T-helper 1 cell treated with Interleukin-12 subunit alpha and Interleukin-12 subunit beta and Interleukin-4 antibody, amounts not matched to agents 30 μg/mL and 1 μg/mL, for 36 hours (primary cell): ENCODE results near the gene USF2.

Source experiments
- H3K27ac Mint-ChIP-seq: one replicate; pipeline ENCODE4 v1.8.0; 2021; ENCODE audit warnings: mild to moderate bottlenecking, mixed read lengths
- H3K27me3 Mint-ChIP-seq: one replicate; pipeline ENCODE4 v1.8.0; 2021; ENCODE audit warnings: low read depth, mixed read lengths
- H3K36me3 Mint-ChIP-seq: one replicate; pipeline ENCODE4 v1.8.0; 2021; ENCODE audit warnings: low read depth, mixed read lengths
- H3K4me1 Mint-ChIP-seq: one replicate; pipeline ENCODE4 v1.8.0; 2021; ENCODE audit warnings: low read depth, mixed read lengths
- H3K4me3 Mint-ChIP-seq: one replicate; pipeline ENCODE4 v1.8.0; 2021; ENCODE audit warnings: mild to moderate bottlenecking, moderate library complexity, mixed read lengths
- H3K9me3 Mint-ChIP-seq: one replicate; pipeline ENCODE4 v1.8.0; 2021; ENCODE audit warnings: mixed read lengths

The USF2 gene

DNA sequence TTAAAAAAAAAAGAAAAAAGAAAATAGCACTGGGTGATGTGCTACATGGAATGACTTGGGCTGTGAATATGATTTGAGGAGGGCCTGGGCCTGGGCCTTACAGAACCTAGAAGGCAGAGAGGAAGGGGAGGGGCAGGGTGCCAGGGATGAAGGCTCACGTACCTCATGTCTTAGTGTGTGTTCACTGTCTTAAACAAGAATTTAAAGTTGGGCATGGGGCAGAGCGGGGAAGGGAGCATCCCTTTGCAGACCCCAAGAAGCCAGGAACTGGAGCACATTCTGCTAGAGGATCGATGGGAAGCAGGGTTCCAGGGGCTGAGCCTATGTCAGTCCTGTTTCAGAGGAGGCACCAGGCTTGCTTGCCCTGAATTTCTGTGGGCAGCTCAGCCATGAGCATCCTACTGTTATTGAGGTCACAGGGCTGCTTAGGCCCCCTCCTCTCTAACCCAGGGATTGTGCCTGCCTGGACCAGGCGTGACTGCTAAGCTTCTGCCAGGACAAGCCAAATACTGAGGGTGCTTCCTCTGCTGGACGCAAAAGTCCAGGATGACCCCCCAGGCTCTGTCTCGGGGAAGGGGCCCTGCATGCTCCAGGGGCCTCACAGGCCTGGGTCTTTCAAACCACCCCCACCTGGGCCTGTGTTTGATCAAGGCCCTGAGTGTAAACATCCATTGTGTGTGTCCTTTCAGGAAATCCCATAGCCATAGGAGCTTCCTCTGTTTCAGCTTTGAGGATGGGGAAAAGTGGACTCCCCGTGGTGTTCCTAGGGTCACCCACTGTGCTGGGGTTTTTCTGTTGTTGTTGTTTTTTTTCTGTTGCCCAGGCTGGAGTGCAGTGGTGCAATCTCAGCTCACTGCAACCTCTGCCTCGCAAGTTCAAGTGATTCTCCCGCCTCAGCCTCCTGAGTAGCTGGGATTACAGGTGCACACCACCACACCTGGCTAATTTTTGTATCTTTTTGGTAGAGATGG lies 15.2 kb upstream of the USF2 start:
- H3K9me3 Mint-ChIP-seq: no peaks in the 10 kb centered on the region
- H3K27me3 Mint-ChIP-seq: peaks cover 17% of the 10 kb centered on the region
- H3K4me3 Mint-ChIP-seq: no peak overlapping the region
- peaks cover 7% of the 10 kb centered on the region for H3K4me1 Mint-ChIP-seq
- H3K27ac Mint-ChIP-seq: no peak overlapping the region
- H3K36me3 Mint-ChIP-seq: peaks cover 2% of the 10 kb centered on the region

DNA sequence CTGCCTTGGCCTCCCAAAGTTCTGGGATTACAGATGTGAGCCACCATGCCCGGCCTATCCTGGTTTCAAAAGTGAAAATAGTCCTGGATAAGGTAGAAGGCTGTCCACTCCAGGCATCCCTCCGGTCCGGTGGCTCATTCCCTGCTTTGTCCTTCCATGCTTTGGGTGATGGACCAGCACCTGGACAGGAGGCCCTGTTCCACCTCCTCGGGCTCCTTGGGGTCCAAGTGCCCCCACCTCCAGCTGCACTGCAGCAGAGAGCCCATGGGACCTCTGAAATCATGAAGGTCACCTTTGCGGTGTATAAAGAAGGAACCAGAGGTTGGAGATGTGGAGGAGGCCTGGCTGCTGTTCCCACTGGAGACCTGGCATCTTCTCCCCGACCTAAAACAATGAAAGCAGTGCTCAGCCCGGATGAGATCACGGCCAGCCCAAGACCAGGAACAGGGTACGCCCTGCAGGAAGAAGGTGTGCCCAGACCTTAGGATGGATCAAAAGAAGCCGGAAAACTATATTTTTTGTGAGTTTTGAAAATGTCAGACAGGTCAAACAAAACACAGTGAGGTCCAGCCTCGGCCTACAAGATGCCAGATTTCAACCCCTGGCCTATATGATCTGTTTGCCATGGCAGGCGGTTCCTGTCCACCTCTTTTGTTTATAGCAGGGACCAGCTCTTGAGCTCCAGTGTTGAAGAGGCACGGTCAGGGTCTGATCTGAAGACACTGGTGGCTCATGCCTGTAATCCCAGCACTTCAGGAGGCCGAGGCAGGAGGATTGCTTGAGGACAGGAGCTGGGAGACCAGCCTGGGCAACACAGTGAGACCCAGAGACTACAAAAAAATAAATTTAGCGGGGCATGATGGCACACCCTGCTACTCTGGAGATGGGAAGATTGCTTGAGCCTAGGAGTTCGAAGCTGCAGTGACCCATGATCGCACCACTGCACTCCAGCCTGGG lies 14.1 kb upstream of the USF2 start:
- peaks cover 2% of the 10 kb centered on the region for H3K36me3 Mint-ChIP-seq
- peaks cover 7% of the 10 kb centered on the region for H3K27me3 Mint-ChIP-seq
- peaks cover 2% of the 10 kb centered on the region for H3K4me1 Mint-ChIP-seq
- H3K9me3 Mint-ChIP-seq: no peaks in the 10 kb centered on the region
- H3K27ac Mint-ChIP-seq: no peak overlapping the region
- H3K4me3 Mint-ChIP-seq: no peak overlapping the region

DNA sequence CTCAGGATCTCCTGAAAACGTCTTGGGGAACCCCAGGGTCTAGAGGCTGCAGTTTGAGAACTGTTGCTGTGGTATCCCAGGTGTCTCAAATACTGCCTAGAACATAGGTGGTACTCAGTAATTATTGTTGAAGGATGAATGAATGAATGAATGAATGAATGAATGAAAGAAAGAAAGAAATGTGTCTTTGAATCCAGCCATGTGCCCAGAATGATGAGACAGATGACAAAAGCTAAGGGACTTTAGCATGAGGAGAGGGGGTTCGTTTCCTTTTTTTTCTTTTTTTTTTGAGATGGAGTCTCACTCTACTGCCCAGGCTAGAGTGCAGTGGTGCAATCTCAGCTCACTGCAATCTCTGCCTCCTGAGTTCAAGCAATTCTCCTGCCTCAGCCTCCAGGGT lies 12.2 kb upstream of the USF2 start:
- Mint-ChIP-seq H3K27me3 (no peaks in the 10 kb centered on the region), H3K36me3 (peaks cover 2% of the 10 kb centered on the region), H3K27ac (no peak overlapping the region), H3K9me3 (no peaks in the 10 kb centered on the region), H3K4me1 (peaks cover 1% of the 10 kb centered on the region), H3K4me3 (no peak overlapping the region)

DNA sequence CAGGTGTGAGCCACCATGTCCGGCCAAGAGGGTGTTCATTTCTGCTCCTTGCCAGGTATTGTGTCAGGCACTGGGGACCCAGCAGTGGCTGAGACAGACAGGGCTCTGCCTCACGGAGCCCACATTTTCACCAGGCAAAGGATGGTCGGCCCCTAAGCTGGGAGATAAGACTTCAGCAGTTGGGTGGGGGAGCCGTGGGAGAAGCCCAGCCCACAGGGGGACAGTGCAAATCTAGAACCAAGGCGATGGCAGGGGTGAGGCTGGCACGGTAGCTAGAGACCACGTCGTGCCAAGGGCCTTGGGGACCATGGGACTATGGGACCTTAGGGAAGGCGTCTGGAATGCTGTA lies 11.7 kb upstream of the USF2 start:
- no peaks in the 10 kb centered on the region for H3K27me3 Mint-ChIP-seq
- H3K27ac Mint-ChIP-seq: no peak overlapping the region
- no peaks in the 10 kb centered on the region for H3K9me3 Mint-ChIP-seq
- no peak overlapping the region for H3K4me3 Mint-ChIP-seq
- peaks cover 1% of the 10 kb centered on the region for H3K4me1 Mint-ChIP-seq
- H3K36me3 Mint-ChIP-seq: peaks cover 2% of the 10 kb centered on the region

DNA sequence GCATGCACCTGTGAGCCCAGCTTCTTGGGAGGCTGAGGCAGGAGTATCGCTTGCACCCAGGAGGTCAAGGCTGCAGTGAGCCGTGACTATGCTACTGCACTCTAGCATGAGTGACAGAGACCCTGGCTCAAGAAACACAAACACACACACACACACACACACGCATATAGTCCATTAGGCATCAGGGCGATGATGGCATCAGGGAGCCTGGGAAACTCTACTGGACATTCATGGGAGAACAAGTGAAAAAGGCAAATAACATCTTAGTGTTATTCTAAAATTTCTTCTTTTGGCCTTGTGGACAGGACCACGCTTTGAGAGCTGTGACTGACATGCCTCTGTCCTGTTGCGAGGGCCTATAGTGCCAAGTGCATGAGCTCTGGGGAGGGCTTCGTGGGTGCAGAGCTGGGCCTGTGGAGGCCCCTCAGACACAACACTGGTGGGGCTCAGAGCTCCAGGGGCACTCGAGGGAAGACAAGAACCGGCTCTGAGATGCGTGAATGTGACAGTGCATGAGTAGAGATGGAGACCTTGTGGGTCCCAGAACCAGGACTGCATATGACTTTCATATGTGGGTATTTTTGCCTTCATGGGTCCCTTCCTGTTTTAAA lies 8.0 kb upstream of the USF2 start:
- no peak overlapping the region for H3K27ac Mint-ChIP-seq
- H3K9me3 Mint-ChIP-seq: no peaks in the 10 kb centered on the region
- peaks cover 1% of the 10 kb centered on the region for H3K4me1 Mint-ChIP-seq
- H3K36me3 Mint-ChIP-seq: no peaks in the 10 kb centered on the region
- H3K4me3 Mint-ChIP-seq: no peak overlapping the region
- H3K27me3 Mint-ChIP-seq: no peaks in the 10 kb centered on the region

DNA sequence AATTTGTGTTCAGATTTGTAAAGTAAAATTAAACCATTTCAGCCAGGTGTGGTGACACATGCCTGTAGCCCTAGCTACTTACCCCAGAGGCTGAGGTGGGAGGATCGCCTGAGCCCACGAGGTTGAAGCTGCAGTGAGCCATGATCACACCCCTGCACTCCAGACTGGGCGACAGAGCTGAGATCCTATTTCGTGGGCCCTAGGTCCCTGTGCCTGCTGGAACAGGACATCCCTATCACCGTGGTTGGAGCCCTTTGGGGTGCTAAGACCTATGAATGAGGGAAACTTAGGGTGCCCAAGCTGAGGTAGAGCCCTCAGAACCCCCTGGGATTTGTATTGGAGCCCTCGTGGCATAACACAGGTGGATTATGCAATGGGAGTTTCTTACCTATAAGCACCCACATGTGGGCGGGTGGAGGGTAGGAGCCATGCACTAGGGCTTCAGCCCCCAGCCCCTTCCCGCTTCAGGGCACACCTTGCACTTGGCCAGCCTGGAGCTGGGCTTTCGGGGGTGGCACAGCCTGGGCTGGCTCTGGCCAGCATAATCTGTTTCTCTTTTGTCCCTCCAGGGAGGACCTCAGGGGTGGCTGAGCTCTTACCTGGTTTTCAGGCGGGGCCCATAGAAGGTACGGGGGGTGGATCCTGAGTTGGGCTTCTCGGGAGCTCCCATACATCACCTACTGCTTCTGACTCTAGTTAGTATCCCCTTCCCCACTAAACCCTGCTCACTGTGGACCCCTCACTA lies 7.2 kb upstream of the USF2 start:
- peaks cover 4% of the 10 kb centered on the region for H3K4me1 Mint-ChIP-seq
- H3K27me3 Mint-ChIP-seq: no peaks in the 10 kb centered on the region
- no peaks in the 10 kb centered on the region for H3K36me3 Mint-ChIP-seq
- no peaks in the 10 kb centered on the region for H3K9me3 Mint-ChIP-seq
- no peak overlapping the region for H3K27ac Mint-ChIP-seq
- no peak overlapping the region for H3K4me3 Mint-ChIP-seq

DNA sequence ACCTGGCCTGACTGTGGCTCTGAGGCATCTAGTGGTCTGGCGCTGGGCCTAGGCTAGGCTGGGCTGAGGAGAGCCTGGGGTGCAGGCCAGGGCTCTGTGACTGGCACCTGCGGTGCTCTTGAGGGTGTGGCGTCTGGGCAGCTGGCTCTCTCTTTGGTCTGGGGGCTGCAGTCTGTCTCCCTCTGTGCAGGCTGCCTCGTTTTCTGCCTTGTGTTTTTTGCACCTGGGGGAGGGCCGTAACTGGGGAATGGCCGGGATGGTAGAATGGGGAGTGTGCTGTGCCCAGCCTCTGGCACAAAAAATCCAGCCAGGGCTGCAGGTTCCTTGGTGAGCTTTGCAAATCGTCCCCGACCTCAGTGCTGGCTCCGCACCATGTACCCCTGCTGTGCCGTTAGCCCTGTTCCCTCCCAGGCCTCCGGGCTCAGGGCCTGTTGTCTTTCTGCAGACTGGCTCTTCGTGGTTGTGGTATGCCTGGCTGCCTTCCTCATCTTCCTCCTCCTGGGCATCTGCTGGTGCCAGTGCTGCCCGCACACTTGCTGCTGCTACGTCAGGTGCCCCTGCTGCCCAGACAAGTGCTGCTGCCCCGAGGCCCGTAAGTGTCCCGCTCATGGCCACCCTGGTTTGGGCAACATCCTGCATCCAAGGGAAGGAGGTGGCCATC lies 6.5 kb upstream of the USF2 start:
- no peaks in the 10 kb centered on the region for H3K9me3 Mint-ChIP-seq
- no peaks in the 10 kb centered on the region for H3K36me3 Mint-ChIP-seq
- H3K27me3 Mint-ChIP-seq: no peaks in the 10 kb centered on the region
- no peak overlapping the region for H3K27ac Mint-ChIP-seq
- H3K4me3 Mint-ChIP-seq: no peak overlapping the region
- peaks cover 4% of the 10 kb centered on the region for H3K4me1 Mint-ChIP-seq

DNA sequence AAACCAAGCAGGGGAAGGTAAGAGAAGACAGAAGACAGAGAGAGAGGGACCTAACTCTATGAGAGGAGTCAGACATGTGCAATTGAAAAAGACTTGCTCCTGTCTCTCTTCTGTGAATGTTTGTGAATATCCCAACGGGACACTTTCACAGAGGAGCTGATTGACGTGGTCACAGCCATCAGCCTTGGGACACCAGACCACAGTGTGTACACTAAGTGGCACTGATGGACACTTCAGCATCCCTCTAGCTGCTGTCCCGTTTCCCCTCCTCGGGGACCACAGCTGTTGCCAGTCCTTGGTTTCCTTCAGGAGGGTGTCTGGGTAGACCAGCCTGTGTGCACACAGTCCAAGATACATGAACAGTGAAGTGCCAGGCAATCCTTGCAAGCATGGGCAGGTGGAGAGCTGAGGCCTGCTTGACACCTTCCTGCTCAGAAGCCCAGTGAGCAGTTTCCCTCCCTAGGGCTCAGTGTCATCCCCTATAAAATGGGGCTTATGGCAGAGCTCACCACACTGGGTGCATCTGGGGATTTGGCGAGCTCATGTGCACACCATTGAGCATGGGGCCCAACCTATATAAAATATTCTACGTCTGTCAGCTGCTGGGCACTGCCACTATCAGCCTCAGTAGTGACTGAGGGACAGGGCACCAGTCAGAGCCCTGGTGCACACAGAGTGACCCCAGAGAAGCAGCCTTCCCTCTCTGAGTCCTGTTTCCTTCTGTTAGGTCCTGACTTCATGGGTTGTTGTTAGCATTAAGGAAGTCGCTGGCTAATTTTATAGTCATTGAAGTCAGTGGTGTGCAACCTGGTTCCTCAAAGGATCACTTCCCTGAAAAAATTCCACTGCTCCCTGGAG lies 4.3 kb upstream of the USF2 start:
- no peak overlapping the region for H3K27ac Mint-ChIP-seq
- H3K27me3 Mint-ChIP-seq: no peaks in the 10 kb centered on the region
- H3K4me3 Mint-ChIP-seq: no peak overlapping the region
- peaks cover 1% of the 10 kb centered on the region for H3K36me3 Mint-ChIP-seq
- H3K4me1 Mint-ChIP-seq: peaks cover 3% of the 10 kb centered on the region
- H3K9me3 Mint-ChIP-seq: no peaks in the 10 kb centered on the region

DNA sequence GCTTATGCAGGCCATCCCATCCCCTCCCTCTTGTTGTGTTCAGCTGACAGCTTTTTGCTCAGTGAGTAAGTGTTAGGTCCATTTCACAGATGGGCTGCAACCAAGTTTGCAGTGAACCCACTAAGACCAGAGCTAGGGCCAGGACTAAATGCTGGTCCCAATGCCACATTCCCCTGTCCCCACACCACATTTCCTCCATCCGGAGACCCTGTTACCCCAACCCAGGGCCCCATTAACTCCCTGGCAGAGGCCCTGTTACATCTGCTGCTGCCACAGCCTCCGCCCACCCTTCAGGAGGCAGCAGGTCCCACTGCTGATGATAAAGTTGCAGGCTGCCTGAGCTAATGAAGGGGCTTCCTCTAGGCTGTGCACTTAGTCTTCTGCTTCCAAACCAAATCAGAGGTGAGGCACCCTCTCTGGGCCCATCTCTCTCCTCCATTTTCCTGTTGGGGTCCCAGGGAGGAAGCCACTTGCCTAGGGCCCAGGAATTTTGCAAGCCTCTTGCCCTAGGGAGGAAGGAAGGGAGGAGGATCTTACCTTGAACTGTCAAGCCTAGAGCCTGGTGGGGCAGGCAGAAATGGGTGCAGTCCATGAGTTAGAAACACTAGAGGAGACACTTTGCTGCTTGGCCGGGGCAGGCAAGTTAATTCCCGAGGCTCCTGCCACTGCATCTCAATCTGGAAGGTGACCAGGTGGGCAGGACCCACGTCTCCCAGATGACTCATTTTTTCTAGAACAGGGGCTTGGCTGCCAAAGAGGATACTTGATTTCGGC lies 3.4 kb upstream of the USF2 start:
- peaks cover 1% of the 10 kb centered on the region for H3K36me3 Mint-ChIP-seq
- H3K27ac Mint-ChIP-seq: peak overlapping the region; percentile 31
- H3K4me3 Mint-ChIP-seq: peak overlapping the region; percentile 79
- H3K9me3 Mint-ChIP-seq: no peaks in the 10 kb centered on the region
- H3K4me1 Mint-ChIP-seq: peaks cover 3% of the 10 kb centered on the region
- H3K27me3 Mint-ChIP-seq: no peaks in the 10 kb centered on the region

DNA sequence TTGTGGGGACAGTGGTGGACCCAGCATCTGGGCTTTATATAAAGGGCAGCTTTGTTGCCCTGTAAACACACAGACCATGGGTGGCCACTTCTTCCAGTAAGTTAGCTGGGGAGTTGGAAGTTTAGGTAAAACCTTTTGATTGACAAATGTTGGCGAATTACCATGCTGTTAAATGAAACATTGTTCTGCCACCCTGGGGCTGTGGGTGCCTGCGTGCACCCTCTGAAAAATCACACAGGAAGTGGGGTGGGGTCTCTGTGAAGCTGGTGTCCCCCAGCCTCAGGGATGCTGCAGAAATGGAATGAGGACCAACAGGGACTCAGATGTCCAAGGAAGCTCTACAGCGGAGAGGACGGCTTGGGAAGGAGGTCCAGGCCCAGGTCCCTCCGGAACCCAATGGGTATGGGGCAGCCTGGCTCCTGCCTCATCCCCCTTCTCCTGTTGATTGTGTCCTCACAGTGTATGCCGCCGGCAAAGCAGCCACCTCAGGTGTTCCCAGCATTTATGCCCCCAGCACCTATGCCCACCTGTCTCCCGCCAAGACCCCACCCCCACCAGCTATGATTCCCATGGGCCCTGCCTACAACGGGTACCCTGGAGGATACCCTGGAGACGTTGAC lies 2.8 kb upstream of the USF2 start:
- Mint-ChIP-seq H3K27ac (peak overlapping the region; percentile 79), H3K4me3 (peak overlapping the region; percentile 79)

DNA sequence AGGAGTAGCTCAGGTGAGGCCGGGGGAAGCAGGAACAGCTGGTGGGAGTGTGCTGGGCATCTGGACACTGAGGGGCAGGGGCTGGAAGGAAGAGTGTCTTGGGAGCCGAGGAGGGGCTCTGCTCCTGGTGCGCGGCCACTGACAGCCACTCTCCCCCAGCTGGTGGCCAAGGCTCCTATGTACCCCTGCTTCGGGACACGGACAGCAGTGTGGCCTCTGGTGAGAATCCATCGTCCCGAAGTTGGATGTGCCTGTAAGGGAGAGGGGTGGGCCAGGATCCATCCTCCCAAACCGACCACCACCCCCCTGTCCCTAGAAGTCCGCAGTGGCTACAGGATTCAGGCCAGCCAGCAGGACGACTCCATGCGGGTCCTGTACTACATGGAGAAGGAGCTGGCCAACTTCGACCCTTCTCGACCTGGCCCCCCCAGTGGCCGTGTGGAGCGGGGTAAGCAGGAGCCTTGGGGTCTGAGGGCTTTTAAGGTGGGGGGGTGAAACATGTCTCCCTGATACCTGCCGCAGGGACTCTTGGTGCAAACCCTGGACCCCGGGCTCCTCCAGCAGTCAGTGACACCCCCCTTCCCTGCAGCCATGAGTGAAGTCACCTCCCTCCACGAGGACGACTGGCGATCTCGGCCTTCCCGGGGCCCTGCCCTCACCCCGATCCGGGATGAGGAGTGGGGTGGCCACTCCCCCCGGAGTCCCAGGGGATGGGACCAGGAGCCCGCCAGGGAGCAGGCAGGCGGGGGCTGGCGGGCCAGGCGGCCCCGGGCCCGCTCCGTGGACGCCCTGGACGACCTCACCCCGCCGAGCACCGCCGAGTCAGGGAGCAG lies 2.0 kb upstream of the USF2 start:
- Mint-ChIP-seq H3K27ac (peak overlapping the region; percentile 79), H3K4me1 (peaks cover 5% of the 10 kb centered on the region), H3K36me3 (peaks cover 7% of the 10 kb centered on the region), H3K4me3 (peak overlapping the region; percentile 94), H3K9me3 (no peaks in the 10 kb centered on the region), H3K27me3 (no peaks in the 10 kb centered on the region)

More for the DNA sequence above, 2.8 kb upstream of the USF2 start:
- peaks cover 5% of the 10 kb centered on the region for H3K4me1 Mint-ChIP-seq
- peaks cover 6% of the 10 kb centered on the region for H3K36me3 Mint-ChIP-seq
- no peaks in the 10 kb centered on the region for H3K27me3 Mint-ChIP-seq
- H3K9me3 Mint-ChIP-seq: no peaks in the 10 kb centered on the region
